C4-2B (cell line): Measurements from ENCODE around the gene ZNF90.

Experiments used
- CTCF ChIP-seq: fragments of 450-650 bp; conservative IDR thresholded peaks from 2 replicates; pipeline ENCODE4 v1.5.1; 2017; ENCODE audit warnings: mild to moderate bottlenecking
- ZFX ChIP-seq: fragments of 450-650 bp; IDR thresholded peaks from 2 replicates; pipeline ENCODE4 v1.6.1; 2017

GRCh38 chr19:20044663-20045062 is 33.1 kb upstream of the ZNF90 start:
- TF ChIP-seq CTCF (no peak), ZFX (no peak)
